Adipose tissue (tissue), 3 donors: ENCODE results near the gene CA9. TPM values are rescaled to one million over a fixed set of nuclear protein-coding genes. Genes with fewer than 3 reads are reported as not detected.

Experiments used
- H3K27ac ChIP-seq: one replicate; pipeline ENCODE4 v1.5.1; 2013; ENCODE audit warnings: low read depth, low read length
- WGBS, 3 donors: extraction: QIAGEN DNeasy Blood & Tissue Kit; methylation state at CpG; one replicate each; pipeline ENCODE4 v1.1.7; 2013; 5-methylcytosine and 5-hydroxymethylcytosine counted together
- polyA plus RNA-seq, 3 donors: library from polyadenylated mRNA; stranded (reverse); fragments of 200-250 nt; gene quantifications; one replicate each; pipeline ENCODE4 v1.2.3, GENCODE V29; 2013
- donor health status: healthy with polysubstance abuse.
- donor health status: Bipolar disorder and iron deficiency.
- donor health status: healthy.

CA9 gene
- polyA plus RNA-seq, 3 donors = 2.2 to 45.4 (median 7.4) TPM

GRCh38 chr9:35665471-35665818 lies 8.3 kb upstream of the CA9 start:
- no peak overlapping the region for H3K27ac ChIP-seq
- 19 to 33% (median 27%) methylated on average over 5 of the region's 5 CpGs for WGBS, 3 donors

- H3K27ac ChIP-seq = no peak overlapping the region
- WGBS, 3 donors = 55 to 88% (median 72%) methylated on average over 1 of the region's 1 CpG
These were observed 7.7 kb upstream of the CA9 start for GRCh38 chr9:35666045-35666444.

- no peak overlapping the region for H3K27ac ChIP-seq
- WGBS, 3 donors = 87 to 92% (median 89%) methylated on average over 5 of the region's 5 CpGs
These were observed 7.2 kb upstream of the CA9 start for GRCh38 chr9:35666549-35666948.

- WGBS, 3 donors = 95 to 97% (median 97%) methylated on average over 3 of the region's 3 CpGs
- no peak overlapping the region for H3K27ac ChIP-seq
These were observed 5.8 kb upstream of the CA9 start for GRCh38 chr9:35667939-35668338.

GRCh38 chr9:35669331-35670145 lies 4.2 kb upstream of the CA9 start:
- WGBS, 3 donors = 46 to 69% (median 65%) methylated on average over 6 of the region's 6 CpGs
- no peak overlapping the region for H3K27ac ChIP-seq

- H3K27ac ChIP-seq = no peak overlapping the region
- WGBS, 3 donors = 64 to 78% (median 77%) methylated on average over 3 of the region's 3 CpGs
These were observed 265 bp downstream of the CA9 start for GRCh38 chr9:35674025-35674361.

- no peak overlapping the region for H3K27ac ChIP-seq
- 44 to 69% (median 45%) methylated on average over 13 of the region's 13 CpGs for WGBS, 3 donors
These were observed 1.5 kb downstream of the CA9 start for GRCh38 chr9:35675204-35675603.

- no peak overlapping the region for H3K27ac ChIP-seq
- WGBS, 3 donors = 6 to 7% (median 7%) methylated on average over 51 of the region's 51 CpGs
These were observed 2.1 kb downstream of the CA9 start for GRCh38 chr9:35675732-35676392.

GRCh38 chr9:35679091-35679490 lies 5.4 kb downstream of the CA9 start:
- no peak overlapping the region for H3K27ac ChIP-seq
- WGBS, 3 donors = 91 to 93% (median 93%) methylated on average over 5 of the region's 5 CpGs

GRCh38 chr9:35679766-35680330 lies 6.1 kb downstream of the CA9 start:
- 90 to 96% (median 92%) methylated on average over 8 of the region's 8 CpGs for WGBS, 3 donors
- H3K27ac ChIP-seq = no peak overlapping the region

- no peak overlapping the region for H3K27ac ChIP-seq
- WGBS, 3 donors = 55 to 66% (median 62%) methylated on average over 15 of the region's 15 CpGs
These were observed 6.8 kb downstream of the CA9 start for GRCh38 chr9:35680331-35681105.

- 68 to 82% (median 81%) methylated on average over 3 of the region's 3 CpGs for whole genome bisulfite sequencing, 3 donors
- no peak overlapping the region for H3K27ac ChIP-seq
These were observed 7.7 kb downstream of the CA9 start for GRCh38 chr9:35681341-35682002.

GRCh38 chr9:35682051-35682450 lies 8.3 kb downstream of the CA9 start:
- 72 to 89% (median 86%) methylated on average over 6 of the region's 6 CpGs for WGBS, 3 donors
- no peak overlapping the region for H3K27ac ChIP-seq

GRCh38 chr9:35682520-35683315 lies 9.0 kb downstream of the CA9 start:
- WGBS, 3 donors = 86 to 91% (median 88%) methylated on average over 10 of the region's 10 CpGs
- no peak overlapping the region for H3K27ac ChIP-seq

GRCh38 chr9:35683323-35683722 lies 9.6 kb downstream of the CA9 start:
- WGBS, 3 donors = 64 to 83% (median 70%) methylated on average over 2 of the region's 2 CpGs

GRCh38 chr9:35684921-35685320 lies 11.2 kb downstream of the CA9 start:
- 95 to 98% (median 97%) methylated on average over 9 to 10 of the region's 10 CpGs for WGBS, 3 donors
- H3K27ac ChIP-seq = no peak overlapping the region

More at GRCh38 chr9:35683323-35683722, 9.6 kb downstream of the CA9 start:
- H3K27ac ChIP-seq = no peak overlapping the region

- H3K27ac ChIP-seq = no peak overlapping the region
These were observed 11.8 kb downstream of the CA9 start for GRCh38 chr9:35685506-35685905.

More at GRCh38 chr9:35685506-35685905, 11.8 kb downstream of the CA9 start:
- WGBS, 3 donors = 74 to 89% (median 77%) methylated on average over 12 to 13 of the region's 13 CpGs
